ENCODE measurements around the gene C11orf68. TPM values are rescaled to one million over a fixed set of nuclear protein-coding genes. Genes with fewer than 3 reads are reported as not detected.

The C11orf68 gene
- total RNA-seq, 1 donor = 44.8 TPM

GRCh38 chr11:65867284-65868071 is 51.4 kb downstream of the C11orf68 start:
- DNase-seq (ENCODE audit: low read depth) = no peak

More at GRCh38 chr11:65867284-65868071, 51.4 kb downstream of the C11orf68 start:
- TF ChIP-seq CTCF (IDR thresholded peaks at IDR 0.05; ENCODE audit: insufficient read depth, low read length) = no peak
- H3K4me3 ChIP-seq (ENCODE audit: low read depth, low read length) = no peak overlapping the region

Other genes with a start within 250 kb of the C11orf68 start
- gene KAT5, start 206.8 kb downstream of the C11orf68 start, total RNA-seq (ENCODE audit: low replicate concordance) = 35.9 and 59.1 TPM in 2 replicates
- 44.6 and 49.6 TPM in 2 replicates for gene RNASEH2C, start 198.3 kb downstream of the C11orf68 start, total RNA-seq (ENCODE audit: low replicate concordance)
- 11.5 and 14.4 TPM in 2 replicates for gene AP5B1, start 138.1 kb downstream of the C11orf68 start, total RNA-seq (ENCODE audit: low replicate concordance)
- not detected in 2 replicates for gene OVOL1, start 132.0 kb downstream of the C11orf68 start, total RNA-seq (ENCODE audit: low replicate concordance)
- gene SNX32, start 85.1 kb downstream of the C11orf68 start, total RNA-seq (ENCODE audit: low replicate concordance) = 1.6 and 3.3 TPM in 2 replicates
- 673 and 713 TPM in 2 replicates for gene CFL1, start 60.9 kb downstream of the C11orf68 start, total RNA-seq (ENCODE audit: low replicate concordance)
- gene MUS81, start 58.6 kb downstream of the C11orf68 start, total RNA-seq (ENCODE audit: low replicate concordance) = 26.3 and 31.8 TPM in 2 replicates
- 57.3 and 105 TPM in 2 replicates for gene EFEMP2, start 46.3 kb downstream of the C11orf68 start, total RNA-seq (ENCODE audit: low replicate concordance)
- gene CTSW, start 39.2 kb downstream of the C11orf68 start, total RNA-seq (ENCODE audit: low replicate concordance) = not detected in 2 replicates
- 71.7 and 157 TPM in 2 replicates for gene FIBP, start 30.6 kb downstream of the C11orf68 start, total RNA-seq (ENCODE audit: low replicate concordance)
- gene CCDC85B, start 28.4 kb downstream of the C11orf68 start, total RNA-seq (ENCODE audit: low replicate concordance) = 75.0 and 288 TPM in 2 replicates
- gene FOSL1, start 18.7 kb downstream of the C11orf68 start, total RNA-seq (ENCODE audit: low replicate concordance) = 11.4 and 73.9 TPM in 2 replicates
- 155 and 317 TPM in 2 replicates for gene DRAP1, start 364 bp upstream of the C11orf68 start, total RNA-seq (ENCODE audit: low replicate concordance)
- not detected in 2 replicates for gene TSGA10IP, start 26.4 kb upstream of the C11orf68 start, total RNA-seq (ENCODE audit: low replicate concordance)
- gene SART1, start 42.7 kb upstream of the C11orf68 start, total RNA-seq (ENCODE audit: low replicate concordance) = 22.7 and 71.2 TPM in 2 replicates
- 21.9 and 26.4 TPM in 2 replicates for gene EIF1AD, start 83.1 kb upstream of the C11orf68 start, total RNA-seq (ENCODE audit: low replicate concordance)
- 44.1 and 57.7 TPM in 2 replicates for gene BANF1, start 83.4 kb upstream of the C11orf68 start, total RNA-seq (ENCODE audit: low replicate concordance)
- 1.7 TPM in 1 of 2 replicates, not detected in the other for gene CST6, start 92.9 kb upstream of the C11orf68 start, total RNA-seq (ENCODE audit: low replicate concordance)
- not detected in 2 replicates for gene CATSPER1, start 107.4 kb upstream of the C11orf68 start, total RNA-seq (ENCODE audit: low replicate concordance)
- gene GAL3ST3, start 130.1 kb upstream of the C11orf68 start, total RNA-seq (ENCODE audit: low replicate concordance) = not detected in 2 replicates
- gene SF3B2, start 133.3 kb upstream of the C11orf68 start, total RNA-seq (ENCODE audit: low replicate concordance) = 158 and 255 TPM in 2 replicates
- 18.6 and 31.5 TPM in 2 replicates for gene PACS1, start 151.2 kb upstream of the C11orf68 start, total RNA-seq (ENCODE audit: low replicate concordance)

Measured in fibroblast of the aortic adventitia (primary cell).